Karpas-422 (cell line): ENCODE measurements around the gene ALKAL2. TPM values are rescaled to one million over a fixed set of nuclear protein-coding genes. Genes with fewer than 3 reads are reported as not detected.

ENCODE experiments used
- DNase-seq: peaks from one replicate; pipeline ENCODE4 v3.0.0-alpha.2; 2015
- H2AFZ ChIP-seq: fragments of 200-600 bp; sonication (generic); 2 replicates; pipeline ENCODE4 v1.6.1; 2014; ENCODE audit warnings: antibody characterized with exemption, low read length, mixed read lengths
- H3K27ac ChIP-seq: fragments of 200-600 bp; sonication (generic); 2 replicates; pipeline ENCODE4 v1.5.1; 2014; ENCODE audit warnings: mild to moderate bottlenecking, low read length, moderate library complexity
- H3K27me3 ChIP-seq: fragments of 200-600 bp; sonication (generic); 2 replicates; pipeline ENCODE4 v1.6.1; 2014; ENCODE audit warnings: low read length, mixed read lengths
- H3K36me3 ChIP-seq: fragments of 200-600 bp; sonication (generic); 2 replicates; pipeline ENCODE4 v1.6.1; 2014; ENCODE audit warnings: low read length, mixed read lengths; ENCODE audit not compliant: insufficient read depth
- H3K4me1 ChIP-seq: fragments of 200-600 bp; sonication (generic); 2 replicates; pipeline ENCODE4 v1.6.1; 2014; ENCODE audit warnings: mild to moderate bottlenecking, low read length, mixed read lengths
- H3K4me2 ChIP-seq: fragments of 200-600 bp; sonication (generic); 2 replicates; pipeline ENCODE4 v1.6.1; 2014; ENCODE audit warnings: low read length, low read depth, mild to moderate bottlenecking; ENCODE audit not compliant: poor library complexity, severe bottlenecking
- H3K4me3 ChIP-seq: fragments of 200-600 bp; sonication (generic); 2 replicates; pipeline ENCODE4 v1.5.1; 2014; ENCODE audit warnings: mild to moderate bottlenecking, antibody characterized with exemption, low read length, mixed read lengths
- H3K79me2 ChIP-seq: fragments of 200-600 bp; sonication (generic); 2 replicates; pipeline ENCODE4 v1.6.1; 2014; ENCODE audit warnings: mild to moderate bottlenecking, low read length, mixed read lengths
- H3K9ac ChIP-seq: fragments of 200-600 bp; sonication (generic); 2 replicates; pipeline ENCODE4 v1.6.0; 2014; ENCODE audit warnings: low read length
- H3K9me2 ChIP-seq: fragments of 200-600 bp; sonication (generic), shearing (Covaris generic); replicated peaks from 2 replicates; pipeline ENCODE4 v1.6.0; 2014; ENCODE audit warnings: mild to moderate bottlenecking, low read length, moderate library complexity; ENCODE audit not compliant: insufficient read depth
- H3K9me3 ChIP-seq: fragments of 300-700, 200-600 bp; sonication (generic); 2 replicates; pipeline ENCODE4 v1.6.1; 2014; ENCODE audit warnings: low read length, mixed read lengths
- H4K20me1 ChIP-seq: fragments of 200-600 bp; sonication (generic); 2 replicates; pipeline ENCODE4 v1.6.1; 2014; ENCODE audit warnings: mild to moderate bottlenecking, antibody characterized with exemption, low read length, low read depth; ENCODE audit not compliant: insufficient read depth
- total RNA-seq: library from RNA; depleted of rRNA; stranded (reverse); fragments of >200 nt; shearing (Covaris generic); gene quantifications from 2 replicates; pipeline ENCODE4 v1.2.3, GENCODE V29; 2014; ENCODE audit warnings: low replicate concordance

The ALKAL2 gene
- total RNA-seq, 1 experiment from 2014 or later, result not detected

GRCh38 chr2:309148-309953 is 21.5 kb upstream of the ALKAL2 start:
- Histone ChIP-seq H3K27me3 (no peaks in the 10 kb centered on the region), H3K79me2 (no peaks in the 10 kb centered on the region), H3K4me2 (peak overlapping the region; percentile 5), H3K9me3 (no peaks in the 10 kb centered on the region), H2AFZ (no peak overlapping the region), H4K20me1 (no peaks in the 10 kb centered on the region), H3K27ac (no peak overlapping the region), H3K4me3 (no peak overlapping the region), H3K4me1 (peaks cover 54% of the 10 kb centered on the region), H3K36me3 (no peaks in the 10 kb centered on the region), H3K9me2 (no peaks in the 10 kb centered on the region), H3K9ac (0 out of 2 replicates have a peak overlapping the region, but pooled peaks have one; percentile 20)
- DNase-seq, result no peak

GRCh38 chr2:305366-305765 is 17.5 kb upstream of the ALKAL2 start:
- H4K20me1 ChIP-seq, result no peaks in the 10 kb centered on the region
- no peaks in the 10 kb centered on the region for H3K79me2 ChIP-seq
- peak overlapping the region; percentile 60 for H3K4me2 ChIP-seq
- peak overlapping the region; percentile 41 for H3K27ac ChIP-seq
- H2AFZ ChIP-seq, result peak overlapping the region; percentile 60; the same call in 1 of the 2 replicates
- H3K4me3 ChIP-seq, result no peak overlapping the region
- H3K9me3 ChIP-seq, result peaks cover 7% of the 10 kb centered on the region; the same call in 1 of the 2 replicates
- H3K9me2 ChIP-seq, result no peaks in the 10 kb centered on the region
- H3K9ac ChIP-seq, result peak overlapping the region; percentile 18; the same call in 1 of the 2 replicates
- 0 out of 2 replicates have a peak, but pooled peaks cover 2% of the 10 kb centered on the region for H3K36me3 ChIP-seq
- DNase-seq, result no peak
- no peaks in the 10 kb centered on the region for H3K27me3 ChIP-seq
- H3K4me1 ChIP-seq, result peaks cover 46% of the 10 kb centered on the region

- Histone ChIP-seq H3K27ac (no peak overlapping the region), H3K4me3 (no peak overlapping the region), H3K9me2 (no peaks in the 10 kb centered on the region), H4K20me1 (no peaks in the 10 kb centered on the region), H3K9ac (no peak overlapping the region), H3K4me2 (no peak overlapping the region), H3K27me3 (no peaks in the 10 kb centered on the region), H3K36me3 (no peaks in the 10 kb centered on the region), H2AFZ (no peak overlapping the region), H3K4me1 (no peaks in the 10 kb centered on the region), H3K79me2 (no peaks in the 10 kb centered on the region), H3K9me3 (no peaks in the 10 kb centered on the region)
- no peak for DNase-seq
Observed at GRCh38 chr2:296354-296753, 8.5 kb upstream of the ALKAL2 start.

- H3K9me3 ChIP-seq, result no peaks in the 10 kb centered on the region
- H3K4me2 ChIP-seq, result no peak overlapping the region
- no peak overlapping the region for H3K9ac ChIP-seq
- no peaks in the 10 kb centered on the region for H3K27me3 ChIP-seq
- no peak overlapping the region for H2AFZ ChIP-seq
- no peak for DNase-seq
- H3K4me3 ChIP-seq, result no peak overlapping the region
- no peaks in the 10 kb centered on the region for H3K79me2 ChIP-seq
- H4K20me1 ChIP-seq, result no peaks in the 10 kb centered on the region
- H3K36me3 ChIP-seq, result no peaks in the 10 kb centered on the region
- H3K27ac ChIP-seq, result no peak overlapping the region
- no peaks in the 10 kb centered on the region for H3K4me1 ChIP-seq
- H3K9me2 ChIP-seq, result no peaks in the 10 kb centered on the region
Observed at GRCh38 chr2:295090-295489, 7.2 kb upstream of the ALKAL2 start.

- H3K27ac ChIP-seq, result no peak overlapping the region
- no peak for DNase-seq
- H3K9me2 ChIP-seq, result no peaks in the 10 kb centered on the region
- H2AFZ ChIP-seq, result no peak overlapping the region
- no peak overlapping the region for H3K4me3 ChIP-seq
- no peaks in the 10 kb centered on the region for H3K79me2 ChIP-seq
- H3K36me3 ChIP-seq, result no peaks in the 10 kb centered on the region
- H3K4me1 ChIP-seq, result no peaks in the 10 kb centered on the region
- no peaks in the 10 kb centered on the region for H3K27me3 ChIP-seq
- no peak overlapping the region for H3K4me2 ChIP-seq
- no peaks in the 10 kb centered on the region for H4K20me1 ChIP-seq
- H3K9me3 ChIP-seq, result no peaks in the 10 kb centered on the region
- no peak overlapping the region for H3K9ac ChIP-seq
Observed at GRCh38 chr2:290090-290722, 2.3 kb upstream of the ALKAL2 start.

- DNase-seq, result no peak
- Histone ChIP-seq H3K9me3 (no peaks in the 10 kb centered on the region), H3K9me2 (no peaks in the 10 kb centered on the region), H3K36me3 (no peaks in the 10 kb centered on the region), H3K4me1 (no peaks in the 10 kb centered on the region), H4K20me1 (no peaks in the 10 kb centered on the region), H3K27ac (no peak overlapping the region), H3K27me3 (no peaks in the 10 kb centered on the region), H3K4me2 (no peak overlapping the region), H2AFZ (no peak overlapping the region), H3K4me3 (no peak overlapping the region), H3K79me2 (no peaks in the 10 kb centered on the region), H3K9ac (no peak overlapping the region)
Observed at GRCh38 chr2:289362-290089, 1.6 kb upstream of the ALKAL2 start.

GRCh38 chr2:288758-289361 is 969 bp upstream of the ALKAL2 start:
- H3K36me3 ChIP-seq, result no peaks in the 10 kb centered on the region
- H3K4me1 ChIP-seq, result no peaks in the 10 kb centered on the region
- no peak overlapping the region for H3K4me3 ChIP-seq
- H4K20me1 ChIP-seq, result no peaks in the 10 kb centered on the region
- no peaks in the 10 kb centered on the region for H3K79me2 ChIP-seq
- H3K4me2 ChIP-seq, result no peak overlapping the region
- H2AFZ ChIP-seq, result no peak overlapping the region
- H3K27ac ChIP-seq, result no peak overlapping the region
- no peak for DNase-seq
- H3K9me2 ChIP-seq, result no peaks in the 10 kb centered on the region
- H3K9me3 ChIP-seq, result no peaks in the 10 kb centered on the region
- H3K27me3 ChIP-seq, result no peaks in the 10 kb centered on the region
- no peak overlapping the region for H3K9ac ChIP-seq

- H3K79me2 ChIP-seq, result no peaks in the 10 kb centered on the region
- no peak overlapping the region for H3K4me2 ChIP-seq
- no peaks in the 10 kb centered on the region for H3K36me3 ChIP-seq
- no peak for DNase-seq
- no peak overlapping the region for H3K9ac ChIP-seq
- no peaks in the 10 kb centered on the region for H3K9me2 ChIP-seq
- no peak overlapping the region for H2AFZ ChIP-seq
- H3K27ac ChIP-seq, result no peak overlapping the region
- H4K20me1 ChIP-seq, result no peaks in the 10 kb centered on the region
- no peaks in the 10 kb centered on the region for H3K9me3 ChIP-seq
- H3K4me3 ChIP-seq, result no peak overlapping the region
- no peaks in the 10 kb centered on the region for H3K4me1 ChIP-seq
- H3K27me3 ChIP-seq, result no peaks in the 10 kb centered on the region
Observed at GRCh38 chr2:287471-287885, 413 bp downstream of the ALKAL2 start.
